ENCODE data around the gene C3orf62. TPM values are rescaled to one million over a fixed set of nuclear protein-coding genes. Genes with fewer than 3 reads are reported as not detected.

The C3orf62 gene
- total and polyA plus RNA-seq, 9 of the 15 experiments (the other 6 are each of a cell fraction or from before 2014, with no cell fraction given), result 1.3 to 5.7 (median 3.4) TPM

DNA sequence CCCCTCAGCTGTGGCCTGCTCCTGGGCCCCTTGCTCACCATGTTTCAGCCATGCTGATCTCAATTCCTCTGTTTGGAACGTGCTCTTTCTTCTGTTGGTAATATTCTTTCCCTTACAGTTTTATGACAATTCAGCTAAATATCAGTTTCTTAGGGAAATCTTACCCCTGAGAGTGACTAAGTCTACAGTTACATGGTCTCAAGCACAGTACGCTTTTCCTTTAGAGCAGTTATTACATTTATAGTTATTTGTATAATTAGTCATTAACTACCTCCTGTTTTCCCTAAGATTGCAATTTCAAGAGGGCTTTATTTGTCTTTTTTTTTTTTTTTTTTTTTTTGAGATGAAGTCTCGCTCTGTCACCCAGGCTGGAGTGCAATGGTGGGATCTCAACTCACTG is 23.5 kb downstream of the C3orf62 start:
- no peak overlapping the region for H3K9ac ChIP-seq (ENCODE audit: insufficient read depth in 1 of 2, low read depth in 2 of 2, low read length in 2 of 2)
- no peak overlapping the region for H3K4me3 ChIP-seq
- H3K4me2 ChIP-seq (ENCODE audit: insufficient read depth, low read length), result no peak overlapping the region
- ChIA-PET POLR2A (interaction anchor here (1.9 kb wide), 1 partner anchor 15 kb away, joined by 8 read pairs; no protein-coding TSS in a partner anchor), CTCF (ENCODE audit: low intra/inter-chr PET ratio) (no interaction called here)
- TF ChIP-seq TAF1 (IDR thresholded peaks at IDR 0.05; ENCODE audit: control insufficient read depth, extremely low read depth, insufficient read depth, low read length, severe bottlenecking) (no peak), BACH1 (tag; IDR thresholded peaks at IDR 0.05) (no peak), MXI1 (IDR thresholded peaks at IDR 0.05; ENCODE audit: low read depth, low read length) (no peak), ZNF253 (CRISPR knock-in tag; conservative IDR thresholded peaks at IDR 0.05) (no peak), PHB (CRISPR knock-in tag; IDR thresholded peaks at IDR 0.05) (no peak), THRB (CRISPR knock-in tag; conservative IDR thresholded peaks at IDR 0.05) (no peak), EZH2 (IDR thresholded peaks at IDR 0.05; ENCODE audit: borderline replicate concordance, low read depth, low read length) (no peak), CC2D1A (IDR thresholded peaks at IDR 0.05) (no peak), ILK (tag; IDR thresholded peaks at IDR 0.05; ENCODE audit: borderline replicate concordance, low read depth) (no peak)
- TF ChIP-seq, protein P1, sequence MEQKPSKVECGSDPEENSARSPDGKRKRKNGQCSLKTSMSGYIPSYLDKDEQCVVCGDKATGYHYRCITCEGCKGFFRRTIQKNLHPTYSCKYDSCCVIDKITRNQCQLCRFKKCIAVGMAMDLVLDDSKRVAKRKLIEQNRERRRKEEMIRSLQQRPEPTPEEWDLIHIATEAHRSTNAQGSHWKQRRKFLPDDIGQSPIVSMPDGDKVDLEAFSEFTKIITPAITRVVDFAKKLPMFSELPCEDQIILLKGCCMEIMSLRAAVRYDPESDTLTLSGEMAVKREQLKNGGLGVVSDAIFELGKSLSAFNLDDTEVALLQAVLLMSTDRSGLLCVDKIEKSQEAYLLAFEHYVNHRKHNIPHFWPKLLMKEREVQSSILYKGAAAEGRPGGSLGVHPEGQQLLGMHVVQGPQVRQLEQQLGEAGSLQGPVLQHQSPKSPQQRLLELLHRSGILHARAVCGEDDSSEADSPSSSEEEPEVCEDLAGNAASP (IDR thresholded peaks at IDR 0.05), result no peak
- WGBS (ENCODE audit: insufficient coverage, low coverage, missing lambda C conversion rate), result 64% methylated on average over 2 of the region's 3 CpGs
- H2AFZ ChIP-seq (ENCODE audit: low read depth, low read length), result no peak overlapping the region; the same call in 1 of the 2 replicates
- DNase-seq (ENCODE audit: extremely low read depth in 1 of 4, low spot score in 3 of 4), result no peak
- no TSS peak for BruUV-seq (replicated peaks)
- FAIRE-seq, result no peak
- H3K4me1 ChIP-seq (replicated peaks in 1 of 2; ENCODE audit: control insufficient read depth in 2 of 2, insufficient read depth in 2 of 2, low read length in 2 of 2), result peaks cover 0 to 5% of the 10 kb centered on the region in 2 experiments; a peak in 2 of 5 replicates
- H3K27ac ChIP-seq (ENCODE audit: extremely low read depth, low read depth, low read length), result no peak overlapping the region
- no peaks in the 10 kb centered on the region for H3K27me3 ChIP-seq (ENCODE audit: control insufficient read depth in 2 of 2, insufficient read depth in 2 of 2, low read length in 2 of 2)
- H3K79me2 ChIP-seq (ENCODE audit: control insufficient read depth, insufficient read depth, low read length), result no peaks in the 10 kb centered on the region
- ATAC-seq, result no peak
- in situ Hi-C loops (cut with MboI), result no loop called here
- H3K9me3 ChIP-seq (replicated peaks; ENCODE audit: control insufficient read depth, insufficient read depth, low read depth, low read length), result no peaks in the 10 kb centered on the region
- H3K36me3 ChIP-seq (ENCODE audit: control insufficient read depth, insufficient read depth, low read length), result no peaks in the 10 kb centered on the region
- intact Hi-C loops (cut with micrococcal nuclease), result no loop called here
- H4K20me1 ChIP-seq (replicated peaks; ENCODE audit: control insufficient read depth, insufficient read depth, low read length), result no peaks in the 10 kb centered on the region
- H3K9me1 ChIP-seq (ENCODE audit: control insufficient read depth, insufficient read depth, low read length), result no peaks in the 10 kb centered on the region
